H1 (cell line): ENCODE data around the gene GREB1. TPM values are rescaled to one million over a fixed set of nuclear protein-coding genes. Genes with fewer than 3 reads are reported as not detected.

Experiments used
- CTCF ChIA-PET: fragments of 300-600 bp; sonication (Branson Sonifier 250); formaldehyde crosslinking; loops from one replicate; lab custom pipeline; 2021; ENCODE audit not compliant: partially characterized antibody; lab: Charles Lee
- POLR2A ChIA-PET: fragments of 300-600 bp; sonication (Branson Sonifier 250); formaldehyde crosslinking; loops from one replicate; lab custom pipeline; 2021; ENCODE audit warnings: inconsistent platforms; ENCODE audit not compliant: partially characterized antibody; lab: Charles Lee
- DNase-seq, 2 experiments: peaks; one replicate each; pipeline versions ENCODE4 v3.0.0 to v3.0.0-alpha.2; 2010 to 2022; ENCODE audit warnings: low spot score in 2 of 2, low read depth in 1 of 2, mixed read lengths in 1 of 2
- FAIRE-seq: peaks from 2 replicates; lab custom pipeline; 2011; peaks lifted over from hg19 to GRCh38; lab: Jason Lieb, UNC
- H2AFZ ChIP-seq: 2 replicates; pipeline ENCODE4 v1.8.1; 2012; ENCODE audit warnings: low read length, inconsistent platforms
- H2AK5ac ChIP-seq: 2 replicates; pipeline ENCODE4 v1.6.1; 2013; ENCODE audit warnings: low read depth, low read length
- H2BK120ac ChIP-seq: replicated peaks from 2 replicates; pipeline ENCODE3; 2013; ENCODE audit warnings: low read depth, low read length, inconsistent platforms
- H2BK12ac ChIP-seq: 2 replicates; pipeline ENCODE4 v1.6.1; 2013; ENCODE audit warnings: low read depth, low read length
- H2BK15ac ChIP-seq: 2 replicates; pipeline ENCODE4 v1.6.1; 2013; ENCODE audit warnings: low read length
- H2BK20ac ChIP-seq: 2 replicates; pipeline ENCODE4 v1.6.1; 2013; ENCODE audit warnings: low read length
- H2BK5ac ChIP-seq: 2 replicates; pipeline ENCODE4 v1.6.1; 2013; ENCODE audit warnings: low read depth, low read length
- H3K14ac ChIP-seq: 2 replicates; pipeline ENCODE4 v1.6.1; 2013; ENCODE audit warnings: inconsistent platforms; ENCODE audit not compliant: insufficient read length
- H3K18ac ChIP-seq: 2 replicates; pipeline ENCODE4 v1.6.1; 2013; ENCODE audit warnings: low read length; ENCODE audit errors: extremely low read depth
- H3K23ac ChIP-seq: 2 replicates; pipeline ENCODE4 v1.6.1; 2013; ENCODE audit warnings: inconsistent platforms; ENCODE audit not compliant: insufficient read length
- H3K23me2 ChIP-seq: 2 replicates; pipeline ENCODE4 v1.6.1; 2013; ENCODE audit warnings: low read depth, low read length
- H3K27ac ChIP-seq: 2 replicates; pipeline ENCODE4 v1.6.1; 2011; ENCODE audit warnings: low read depth, low read length, inconsistent platforms
- H3K27me3 ChIP-seq, 4 experiments: replicated peaks in 1 of 4; 1 replicate in 1 of 4; 2 replicates in 3 of 4; pipeline versions ENCODE4 v1.6.1 to v1.8.1; 2011 to 2013; ENCODE audit warnings: low read length in 3 of 4, mild to moderate bottlenecking in 3 of 4, inconsistent platforms in 2 of 4, mixed read lengths in 2 of 4, moderate library complexity in 1 of 4; ENCODE audit not compliant: control insufficient read depth in 3 of 4, insufficient read depth in 3 of 4; ENCODE audit errors: extremely low read depth in 1 of 4
- H3K36me3 ChIP-seq, 4 experiments: 2 replicates each; pipeline versions ENCODE4 v1.6.1 to v1.8.1; 2011 to 2013; ENCODE audit warnings: mild to moderate bottlenecking in 4 of 4, low read length in 3 of 4, moderate library complexity in 2 of 4, control low read depth in 1 of 4, inconsistent platforms in 1 of 4; ENCODE audit not compliant: insufficient read depth in 4 of 4, control insufficient read depth in 2 of 4
- H3K4ac ChIP-seq: replicated peaks from 2 replicates; pipeline ENCODE3; 2013; ENCODE audit warnings: low read length, low read depth, mixed read lengths, inconsistent platforms; ENCODE audit not compliant: insufficient read length
- H3K4me1 ChIP-seq, 4 experiments: replicated peaks in 1 of 4; 1 replicate in 1 of 4; 2 replicates in 3 of 4; pipeline versions ENCODE4 v1.6.1 to v1.8.1; 2011 to 2013; ENCODE audit warnings: low read length in 3 of 4, inconsistent platforms in 2 of 4, mixed read lengths in 1 of 4; ENCODE audit not compliant: insufficient read depth in 4 of 4, control insufficient read depth in 3 of 4
- H3K4me2 ChIP-seq, 2 experiments: 2 replicates each; pipeline versions ENCODE4 v1.6.1 to v1.8.1; 2011 to 2013; ENCODE audit warnings: low read depth in 2 of 2, low read length in 2 of 2, control low read depth in 1 of 2, inconsistent platforms in 1 of 2, mild to moderate bottlenecking in 1 of 2; ENCODE audit not compliant: insufficient read depth in 1 of 2
- H3K4me3 ChIP-seq, 4 experiments: fragments of 200-600, 300-600 bp in 1 of 4; sonication (generic), shearing (Covaris generic), sonication (Bioruptor Twin) in 1 of 4; 2 replicates each; pipeline versions ENCODE4 v1.5.1 to v1.8.1; 2011 to 2016; ENCODE audit warnings: low read length in 4 of 4, low read depth in 3 of 4, control low read depth in 2 of 4, inconsistent platforms in 2 of 4, mild to moderate bottlenecking in 2 of 4, mixed read lengths in 1 of 4, moderate library complexity in 1 of 4; ENCODE audit not compliant: insufficient read depth in 2 of 4; ENCODE audit errors: extremely low read depth in 1 of 4
- H3K56ac ChIP-seq: replicated peaks from 2 replicates; pipeline ENCODE3; 2013; ENCODE audit warnings: low read depth, mild to moderate bottlenecking, mixed read lengths, low read length, inconsistent platforms; ENCODE audit not compliant: insufficient read length
- H3K79me1 ChIP-seq: 2 replicates; pipeline ENCODE4 v1.6.1; 2013; ENCODE audit warnings: low read depth, low read length, control low read depth
- H3K79me2 ChIP-seq, 2 experiments: 2 replicates each; pipeline versions ENCODE4 v1.6.1 to v1.8.1; 2012 to 2013; ENCODE audit warnings: low read length in 2 of 2, mild to moderate bottlenecking in 2 of 2, inconsistent platforms in 1 of 2; ENCODE audit not compliant: insufficient read depth in 2 of 2, control insufficient read depth in 1 of 2
- H3K9ac ChIP-seq, 4 experiments: replicated peaks in 1 of 4; 1 replicate in 1 of 4; 2 replicates in 3 of 4; pipeline versions ENCODE4 v1.6.1 to v1.8.1; 2011 to 2013; ENCODE audit warnings: low read depth in 3 of 4, low read length in 3 of 4, control low read depth in 2 of 4, mild to moderate bottlenecking in 2 of 4, moderate library complexity in 2 of 4, inconsistent platforms in 1 of 4; ENCODE audit errors: extremely low read depth in 1 of 4
- H3K9me3 ChIP-seq, 2 experiments: 2 replicates each; pipeline versions ENCODE4 v1.6.1 to v1.8.1; 2012 to 2013; ENCODE audit warnings: mild to moderate bottlenecking in 2 of 2, moderate library complexity in 2 of 2, control low read depth in 1 of 2, inconsistent platforms in 1 of 2, low read depth in 1 of 2, low read length in 1 of 2, mixed read lengths in 1 of 2; ENCODE audit not compliant: insufficient read depth in 2 of 2
- H4K20me1 ChIP-seq, 2 experiments: replicated peaks in 1 of 2; 2 replicates each; pipeline versions ENCODE3 to v1.8.1; 2011 to 2013; ENCODE audit warnings: inconsistent platforms in 2 of 2, low read length in 2 of 2, mild to moderate bottlenecking in 1 of 2; ENCODE audit not compliant: insufficient read depth in 2 of 2, control insufficient read depth in 1 of 2
- H4K5ac ChIP-seq: 2 replicates; pipeline ENCODE4 v1.6.1; 2013; ENCODE audit warnings: low read length, low read depth, mixed read lengths, inconsistent platforms; ENCODE audit not compliant: insufficient read length
- H4K8ac ChIP-seq: 2 replicates; pipeline ENCODE4 v1.8.0; 2013; ENCODE audit warnings: mild to moderate bottlenecking, moderate library complexity, low read length, inconsistent platforms; ENCODE audit not compliant: insufficient read depth; ENCODE audit errors: extremely low read depth
- H4K91ac ChIP-seq: replicated peaks from 2 replicates; pipeline ENCODE3; 2013; ENCODE audit warnings: low read length, mixed read lengths, inconsistent platforms; ENCODE audit not compliant: insufficient read length
- BCL11A ChIP-seq, 2 experiments: IDR thresholded peaks; one replicate each; pipeline ENCODE4 v1.6.1; 2011; ENCODE audit warnings: low read depth in 2 of 2, low read length in 2 of 2, mild to moderate bottlenecking in 2 of 2
- EP300 ChIP-seq, 2 experiments: IDR thresholded peaks; 1 replicate in 1 of 2; 2 replicates in 1 of 2; pipeline ENCODE4 v1.6.1; 2011 to 2012; ENCODE audit warnings: low read depth in 2 of 2, low read length in 2 of 2, mild to moderate bottlenecking in 2 of 2, borderline replicate concordance in 1 of 2, inconsistent platforms in 1 of 2, moderate library complexity in 1 of 2
- EZH2 ChIP-seq: fragments of 200-600 bp; sonication (generic); IDR thresholded peaks from 2 replicates; pipeline ENCODE4 v1.7.1; 2012; ENCODE audit warnings: low read depth, mild to moderate bottlenecking, moderate library complexity, low read length, inconsistent platforms; ENCODE audit not compliant: severe bottlenecking
- GABPA ChIP-seq: IDR thresholded peaks from 2 replicates; pipeline ENCODE4 v1.6.1; 2011; ENCODE audit warnings: mild to moderate bottlenecking, low read length, moderate library complexity, borderline replicate concordance; ENCODE audit not compliant: insufficient read depth
- GTF2F1 ChIP-seq: IDR thresholded peaks from 2 replicates; pipeline ENCODE4 v1.6.1; 2012; ENCODE audit warnings: low read depth, low read length, improper control_type of control experiment, borderline replicate concordance
- KDM1A ChIP-seq: fragments of 200-600, 300-600 bp; sonication (generic); IDR thresholded peaks from 2 replicates; pipeline ENCODE4 v1.7.1; 2016; ENCODE audit warnings: mild to moderate bottlenecking, low read length, borderline replicate concordance
- KDM4A ChIP-seq: IDR thresholded peaks from one replicate; pipeline ENCODE4 v1.7.1; 2012; ENCODE audit warnings: low read depth, mild to moderate bottlenecking, moderate library complexity, low read length, inconsistent platforms; ENCODE audit not compliant: severe bottlenecking
- RXRA ChIP-seq: IDR thresholded peaks from 2 replicates; pipeline ENCODE4 v1.6.1; 2011; ENCODE audit warnings: low read depth, mild to moderate bottlenecking, low read length, moderate library complexity; ENCODE audit not compliant: insufficient read depth
- SIN3A ChIP-seq, 2 experiments: IDR thresholded peaks in 1 of 2; conservative IDR thresholded peaks in 1 of 2; 2 replicates each; pipeline ENCODE4 v1.6.1; 2011 to 2012; ENCODE audit warnings: low read length in 2 of 2, improper control_type of control experiment in 1 of 2, low read depth in 1 of 2, mild to moderate bottlenecking in 1 of 2
- SIX5 ChIP-seq: IDR thresholded peaks from 2 replicates; pipeline ENCODE4 v1.6.1; 2011; ENCODE audit warnings: mild to moderate bottlenecking, low read depth, low read length
- SUZ12 ChIP-seq: fragments of 200-600 bp; sonication (generic); IDR thresholded peaks from 2 replicates; pipeline ENCODE4 v1.6.1; 2012; ENCODE audit warnings: mild to moderate bottlenecking, inconsistent platforms, low read length, moderate library complexity, mixed read lengths
- TCF12 ChIP-seq: IDR thresholded peaks from 2 replicates; pipeline ENCODE4 v1.6.1; 2011; ENCODE audit warnings: low read depth, mild to moderate bottlenecking, low read length
- WGBS, 2 experiments: shearing (Covaris generic) in 1 of 2; methylation state at CpG; one replicate each; pipeline versions ENCODE4 v1.1.6 to v1.1.7; 2013 to 2015; ENCODE audit warnings: low lambda C conversion rate in 2 of 2, mixed read lengths in 2 of 2, inconsistent platforms in 1 of 2, low coverage in 1 of 2, missing lambda C conversion rate in 1 of 2; ENCODE audit not compliant: insufficient replicate concordance in 2 of 2, insufficient coverage in 1 of 2, insufficient read length in 1 of 2; ENCODE audit errors: extremely low coverage in 1 of 2, missing lambda C conversion rate in 1 of 2; 5-methylcytosine and 5-hydroxymethylcytosine counted together
- polyA plus RNA-seq, 7 experiments: library from polyadenylated mRNA; depleted of rRNA in 3 of 7; stranded (reverse) in 5 of 7; unstranded in 2 of 7; fragments of >200 nt in 5 of 7; fragments of 200-250 nt in 2 of 7; gene quantifications; 1 replicate in 5 of 7; 2 replicates in 1 of 7; 4 replicates in 1 of 7; pipeline versions ENCODE4 v1.2.1 to v1.2.3, GENCODE V29; 2011 to 2013; ENCODE audit warnings: missing spikeins in 2 of 7, mixed read lengths in 2 of 7
- total RNA-seq: library from RNA; stranded (reverse); fragmentation: NEBNext Ultra II Directional; extraction: Animal tissue kit (Norgen Biotek cat#: 25700); gene quantifications from 2 replicates; pipeline ENCODE4 v1.2.1, GENCODE V29; 2021

The GREB1 gene
- total and polyA plus RNA-seq, 2 of the 8 experiments (the other 6 are each of a cell fraction or from before 2014, with no cell fraction given): 7.9 to 43.4 TPM

GRCh38 chr2:11581124-11581796 is 47.4 kb downstream of the GREB1 start:
- Histone ChIP-seq H3K4ac (no peak overlapping the region), H3K4me1 (peaks cover 2 to 6% (median 5%) of the 10 kb centered on the region in 4 experiments; a peak in 5 of 7 replicates), H3K9me3 (no peaks in the 10 kb centered on the region), H3K4me2 (no peak overlapping the region), H2BK5ac (no peak overlapping the region), H4K8ac (no peak overlapping the region; the same call in 1 of the 2 replicates), H3K14ac (no peak overlapping the region), H3K4me3 (no peak overlapping the region), H3K27ac (no peak overlapping the region), H4K5ac (no peak overlapping the region), H2BK120ac (no peak overlapping the region), H2BK20ac (no peak overlapping the region), H3K23ac (no peak overlapping the region), H3K27me3 (no peaks in the 10 kb centered on the region), H2AFZ (no peak overlapping the region), H4K91ac (no peak overlapping the region), H3K23me2 (no peaks in the 10 kb centered on the region), H2BK12ac (no peak overlapping the region), H4K20me1 (no peaks in the 10 kb centered on the region), H3K79me2 (no peaks in the 10 kb centered on the region), H2AK5ac (no peak overlapping the region), H3K79me1 (no peaks in the 10 kb centered on the region), H3K9ac (no peak overlapping the region), H3K18ac (no peak overlapping the region), H3K56ac (no peak overlapping the region), H3K36me3 (peaks cover 0 to 3% (median 0%) of the 10 kb centered on the region in 4 experiments; a peak in 2 of 8 replicates), H2BK15ac (no peak overlapping the region)
- 83% methylated on average over 9 of the region's 9 CpGs; no CpG with 5 or more reads in 1 of the 2 experiments for WGBS, 2 experiments
- no peak for FAIRE-seq
- no peak for DNase-seq
- ChIA-PET POLR2A (interaction anchor here (0.9 to 1.5 kb wide), 3 partner anchors 12 to 47 kb away, joined by 3 to 4 read pairs (median 3); no protein-coding TSS in a partner anchor), CTCF (interaction anchor here (0.8 to 19.6 kb wide), 21 partner anchors 9 to 450 kb away, joined by 3 to 558 read pairs (median 21); partner anchors contain the start of genes E2F6 and GREB1)
- TF ChIP-seq GABPA (no peak), EP300 (IDR thresholded peaks at IDR 0.05; ENCODE audit: borderline replicate concordance in 1 of 2, low read depth in 2 of 2, low read length in 2 of 2) (no peak), SIX5 (no peak), SIN3A (conservative IDR thresholded peaks at IDR 0.05 in 1 of 2, IDR thresholded peaks at IDR 0.05 in 1 of 2; ENCODE audit: low read depth in 1 of 2, low read length in 2 of 2) (no peak), KDM1A (no peak), TCF12 (no peak), EZH2 (no peak), BCL11A (IDR thresholded peaks at IDR 0.05; ENCODE audit: low read depth in 2 of 2, low read length in 2 of 2) (no peak), GTF2F1 (no peak), KDM4A (no peak), RXRA (no peak), SUZ12 (no peak)
